Panc1 (cell line): ENCODE results near the gene VASN. TPM values are rescaled to one million over a fixed set of nuclear protein-coding genes. Genes with fewer than 3 reads are reported as not detected.

Experiments
- ATAC-seq: fragments of 200-7000 bp; cut with Tn5 transposase; 2 replicates; pipeline ENCODE4 v1.9.1; 2020; ENCODE audit warnings: mild to moderate bottlenecking, moderate library complexity
- BruUV-seq: library from RNA; stranded (reverse); fragments of 400-500 nt; replicated peaks from 2 replicates; lab custom pipeline; 2021; lab: Mats Ljungman, UMichigan
- CTCF ChIA-PET: fragments of 300-600 bp; sonication (Branson Sonifier 250); formaldehyde crosslinking; loops from one replicate; lab custom pipeline; 2022; ENCODE audit warnings: antibody characterized with exemption; lab: Charles Lee
- POLR2A ChIA-PET: fragments of 300-600 bp; sonication (Branson Sonifier 250); formaldehyde crosslinking; loops from one replicate; lab custom pipeline; 2022; ENCODE audit warnings: antibody characterized with exemption; lab: Charles Lee
- DNase-seq: peaks from one replicate; pipeline ENCODE4 v3.0.0-alpha.2; 2010; ENCODE audit warnings: low read depth, low spot score
- H3K27ac ChIP-seq: 2 replicates; pipeline ENCODE4 v1.5.1; 2011; ENCODE audit warnings: mild to moderate bottlenecking, low read length, inconsistent platforms
- H3K27me3 ChIP-seq: fragments of 200-500 bp; sonication (Bioruptor generic); 2 replicates; pipeline ENCODE4 v1.6.0; 2014; ENCODE audit warnings: low read length, inconsistent platforms; ENCODE audit not compliant: control insufficient read depth, insufficient read depth
- H3K36me3 ChIP-seq: fragments of 200-500 bp; sonication (Bioruptor generic); 2 replicates; pipeline ENCODE4 v1.5.1; 2014; ENCODE audit warnings: inconsistent platforms, mild to moderate bottlenecking, low read length, moderate library complexity; ENCODE audit not compliant: control insufficient read depth, insufficient read depth
- H3K4me1 ChIP-seq: 2 replicates; pipeline ENCODE4 v1.5.1; 2011; ENCODE audit warnings: inconsistent platforms, mild to moderate bottlenecking, low read length, moderate library complexity; ENCODE audit not compliant: control insufficient read depth, insufficient read depth
- H3K4me3 ChIP-seq, 2 experiments: 2 replicates each; pipeline ENCODE4 v1.5.1; 2011 to 2012; ENCODE audit warnings: low read depth in 2 of 2, low read length in 2 of 2, mild to moderate bottlenecking in 2 of 2, inconsistent platforms in 1 of 2, moderate library complexity in 1 of 2
- H3K9me3 ChIP-seq: fragments of 200-500 bp; sonication (Bioruptor generic); 2 replicates; pipeline ENCODE4 v1.5.1; 2014; ENCODE audit warnings: low read depth, mild to moderate bottlenecking, inconsistent platforms, low read length, moderate library complexity; ENCODE audit not compliant: control insufficient read depth, insufficient read depth
- CTCF ChIP-seq: fragments of 450-650 bp; IDR thresholded peaks from 2 replicates; pipeline ENCODE4 v1.5.1; 2017; ENCODE audit warnings: mild to moderate bottlenecking
- POLR2AphosphoS5 ChIP-seq: IDR thresholded peaks from 2 replicates; pipeline ENCODE4 v1.6.1; 2012; ENCODE audit warnings: mild to moderate bottlenecking, low read depth, low read length, moderate library complexity
- REST ChIP-seq, 2 experiments: IDR thresholded peaks; 2 replicates each; pipeline ENCODE4 v1.6.1; 2011 to 2012; ENCODE audit warnings: low read depth in 2 of 2, control low read depth in 1 of 2, low read length in 1 of 2, mild to moderate bottlenecking in 1 of 2, moderate library complexity in 1 of 2; ENCODE audit not compliant: insufficient read depth in 1 of 2
- SIN3A ChIP-seq: IDR thresholded peaks from 2 replicates; pipeline ENCODE4 v1.6.1; 2012; ENCODE audit warnings: low read depth, mild to moderate bottlenecking, low read length, moderate library complexity, borderline replicate concordance; ENCODE audit not compliant: insufficient read depth
- TCF7L2 ChIP-seq: IDR thresholded peaks from 2 replicates; pipeline ENCODE4 v1.6.1; 2011; ENCODE audit warnings: mild to moderate bottlenecking, low read depth, low read length, inconsistent platforms
- in situ Hi-C: cut with HindIII; loops from 2 replicates; pipeline ENCODE4 v1.10.0; 2016; ENCODE audit warnings: low sequenced_read_pairs, low pct_unique_long_range_greater_than_20kb
- intact Hi-C: fragments of 100-400 bp; cut with micrococcal nuclease; formaldehyde crosslinking; loops from one replicate; pipeline ENCODE4 v1.10.0; 2022; ENCODE audit not compliant: unreplicated experiment
- total RNA-seq: library from RNA; stranded (reverse); gene quantifications from one replicate; pipeline ENCODE4 v1.2.1, GENCODE V29; 2021; ENCODE audit not compliant: unreplicated experiment

The VASN gene
- total RNA-seq, 1 experiment from 2014 or later, result 33.5 TPM

GRCh38 chr16:4426722-4427372 lies 55.2 kb downstream of the VASN start:
- no peaks in the 10 kb centered on the region for H3K9me3 ChIP-seq
- ChIA-PET POLR2A (no interaction called here), CTCF (no interaction called here)
- peak overlapping the region; percentile 92 for H3K27ac ChIP-seq
- no peak for TF ChIP-seq TCF7L2
- no peak for TF ChIP-seq CTCF
- no peak for TF ChIP-seq POLR2AphosphoS5
- TF ChIP-seq SIN3A, result no peak
- no peak for TF ChIP-seq REST (IDR thresholded peaks at IDR 0.05; ENCODE audit: insufficient read depth in 1 of 2, low read depth in 2 of 2, low read length in 1 of 2)
- DNase-seq (no peak), ATAC-seq (no peak)
- no peaks in the 10 kb centered on the region for H3K27me3 ChIP-seq
- TSS peak; percentile 84 for BruUV-seq
- H3K36me3 ChIP-seq, result no peaks in the 10 kb centered on the region
- intact Hi-C loops (no loop called here), in situ Hi-C loops (no loop called here)
- H3K4me1 ChIP-seq, result peaks cover 17% of the 10 kb centered on the region
- peak overlapping the region; percentile 91 to 94 for H3K4me3 ChIP-seq

GRCh38 chr16:4428500-4428899 lies 56.9 kb downstream of the VASN start:
- ATAC-seq, result no peak
- Histone ChIP-seq H3K27me3 (no peaks in the 10 kb centered on the region), H3K36me3 (no peaks in the 10 kb centered on the region), H3K4me1 (peaks cover 17% of the 10 kb centered on the region), H3K9me3 (no peaks in the 10 kb centered on the region), H3K27ac (no peak overlapping the region), H3K4me3 (no peak overlapping the region)
- TF ChIP-seq POLR2AphosphoS5 (no peak), REST (IDR thresholded peaks at IDR 0.05; ENCODE audit: insufficient read depth in 1 of 2, low read depth in 2 of 2, low read length in 1 of 2) (no peak), TCF7L2 (no peak), CTCF (no peak), SIN3A (no peak)
- no TSS peak for BruUV-seq
- intact Hi-C loops, result no loop called here
- no peak for DNase-seq
- in situ Hi-C loops, result no loop called here
- ChIA-PET CTCF (no interaction called here), POLR2A (no interaction called here)
